Measurements from ENCODE around the gene GALP.

GALP gene

GRCh38 chr19:56221851-56222250 lies 46.0 kb downstream of the GALP start:
- Histone ChIP-seq H3K4me3 (ENCODE audit: low read length) (no peak overlapping the region), H3K9ac (ENCODE audit: low read length) (no peak overlapping the region), H3K9me3 (ENCODE audit: control insufficient read depth, low read length) (no peaks in the 10 kb centered on the region), H3K4me1 (ENCODE audit: control insufficient read depth, insufficient read depth, low read length) (peaks cover 6% of the 10 kb centered on the region), H3K36me3 (ENCODE audit: control insufficient read depth, insufficient read depth, low read length, severe bottlenecking) (no peaks in the 10 kb centered on the region), H3K27me3 (replicated peaks; ENCODE audit: control insufficient read depth, insufficient read depth, low read length) (no peaks in the 10 kb centered on the region)
- DNase-seq (ENCODE audit: low read depth) = no peak

- Histone ChIP-seq H3K9ac (ENCODE audit: low read length) (no peak overlapping the region), H3K4me1 (ENCODE audit: control insufficient read depth, insufficient read depth, low read length) (peaks cover 6% of the 10 kb centered on the region)
These were observed 47.1 kb downstream of the GALP start for GRCh38 chr19:56222901-56223300.

GRCh38 chr19:56223481-56223880 lies 47.7 kb downstream of the GALP start:
- Histone ChIP-seq H3K4me1 (ENCODE audit: control insufficient read depth, insufficient read depth, low read length) (peaks cover 6% of the 10 kb centered on the region), H3K36me3 (ENCODE audit: control insufficient read depth, insufficient read depth, low read length, severe bottlenecking) (no peaks in the 10 kb centered on the region), H3K9me3 (ENCODE audit: control insufficient read depth, low read length) (no peaks in the 10 kb centered on the region), H3K27me3 (replicated peaks; ENCODE audit: control insufficient read depth, insufficient read depth, low read length) (no peaks in the 10 kb centered on the region), H3K4me3 (ENCODE audit: low read length) (no peak overlapping the region), H3K9ac (ENCODE audit: low read length) (no peak overlapping the region)
- DNase-seq (ENCODE audit: low read depth) = no peak

More at GRCh38 chr19:56222901-56223300, 47.1 kb downstream of the GALP start:
- no peak for DNase-seq (ENCODE audit: low read depth)
- H3K27me3 ChIP-seq (replicated peaks; ENCODE audit: control insufficient read depth, insufficient read depth, low read length) = no peaks in the 10 kb centered on the region
- H3K4me3 ChIP-seq (ENCODE audit: low read length) = no peak overlapping the region
- no peaks in the 10 kb centered on the region for H3K36me3 ChIP-seq (ENCODE audit: control insufficient read depth, insufficient read depth, low read length, severe bottlenecking)
- no peaks in the 10 kb centered on the region for H3K9me3 ChIP-seq (ENCODE audit: control insufficient read depth, low read length)
